Measurements from ENCODE around the gene GRM7. TPM values are rescaled to one million over a fixed set of nuclear protein-coding genes. Genes with fewer than 3 reads are reported as not detected.

The GRM7 gene
- total RNA-seq, 1 experiment from 2014 or later: 0.28 TPM

DNA sequence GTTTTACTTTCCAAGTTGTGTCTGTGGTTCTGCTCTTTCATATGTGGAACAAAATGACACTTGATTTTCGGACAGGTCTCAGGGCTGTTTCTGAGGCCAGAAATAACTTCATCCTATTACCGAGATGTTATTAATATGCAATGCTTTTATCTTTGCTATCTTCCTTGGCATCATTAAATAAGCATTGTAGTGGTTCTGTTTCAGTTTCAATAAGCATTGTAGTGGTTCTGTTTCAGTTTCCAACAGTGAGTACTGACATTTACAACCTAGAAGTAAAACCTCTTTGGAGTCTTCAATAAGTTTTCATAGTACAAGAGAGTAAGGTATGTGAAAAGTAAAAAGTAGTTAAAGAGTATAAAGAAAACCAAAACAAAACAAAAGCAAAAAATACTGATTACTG is 746.2 kb downstream of the GRM7 start:
- Histone ChIP-seq H4K8ac (replicated peaks; ENCODE audit: insufficient read length, low read depth, low read length) (no peak overlapping the region), H3K14ac (ENCODE audit: insufficient read depth, low read length) (no peak overlapping the region), H3T11ph (ENCODE audit: low read length) (no peak overlapping the region), H3K56ac (ENCODE audit: insufficient read length, low read depth, low read length) (no peak overlapping the region), H2BK12ac (ENCODE audit: insufficient read length, low read depth, low read length) (no peak overlapping the region), H3K4me2 (ENCODE audit: insufficient read depth, insufficient read length, low read length) (no peak overlapping the region), H3K79me1 (ENCODE audit: insufficient read depth, low read depth, low read length, poor library complexity, severe bottlenecking) (no peaks in the 10 kb centered on the region), H3K23me2 (ENCODE audit: insufficient read length, low read depth, low read length, poor library complexity, severe bottlenecking) (no peaks in the 10 kb centered on the region), H4K91ac (ENCODE audit: insufficient read length, low read depth, low read length) (no peak overlapping the region), H3K4me1 (ENCODE audit: insufficient read depth, low read length) (no peaks in the 10 kb centered on the region; the same call in 1 of the 2 replicates), H2BK5ac (ENCODE audit: insufficient read length, low read length) (no peak overlapping the region), H2AFZ (ENCODE audit: low read length) (no peak overlapping the region), H3K18ac (ENCODE audit: insufficient read length, low read depth, low read length) (no peak overlapping the region), H4K5ac (ENCODE audit: insufficient read length, low read depth, low read length) (no peak overlapping the region), H3K23ac (ENCODE audit: insufficient read length, low read depth, low read length) (no peak overlapping the region), H3K4ac (ENCODE audit: low read depth, low read length) (no peak overlapping the region), H2BK120ac (ENCODE audit: low read depth, low read length, poor library complexity, severe bottlenecking) (no peak overlapping the region), H2BK15ac (ENCODE audit: low read depth, low read length) (no peak overlapping the region), H3K27me3 (ENCODE audit: insufficient read depth, low read length) (no peaks in the 10 kb centered on the region), H2AK5ac (ENCODE audit: insufficient read length, low read length) (no peak overlapping the region), H3K9ac (ENCODE audit: extremely low read depth, insufficient read length, low read length) (no peak overlapping the region), H2BK20ac (ENCODE audit: low read depth, low read length, poor library complexity, severe bottlenecking) (no peak overlapping the region), H3K79me2 (ENCODE audit: insufficient read depth, low read length) (no peaks in the 10 kb centered on the region), H3K9me3 (ENCODE audit: control insufficient read depth, low read depth, low read length) (no peaks in the 10 kb centered on the region), H4K20me1 (ENCODE audit: control insufficient read depth, insufficient read depth, insufficient read length) (no peaks in the 10 kb centered on the region), H3K27ac (ENCODE audit: insufficient read length, low read depth, low read length) (no peak overlapping the region)
- H3K27ac Mint-ChIP-seq: no peak overlapping the region
- TF ChIP-seq CTCF (conservative IDR thresholded peaks at IDR 0.05): no peak
- H3K9me3 Mint-ChIP-seq: no peaks in the 10 kb centered on the region
- H3K27me3 Mint-ChIP-seq (ENCODE audit: low read depth): no peaks in the 10 kb centered on the region; the same call in 1 of the 2 replicates
- DNase-seq: no peak
- no CpG with 5 or more reads among the region's 2 CpGs for WGBS (ENCODE audit: extremely low coverage, insufficient read length, low lambda C conversion rate)
- H3K4me3 Mint-ChIP-seq: no peak overlapping the region
- no peaks in the 10 kb centered on the region; a peak in 1 of 7 replicates for H3K36me3 Mint-ChIP-seq (ENCODE audit: insufficient read depth in 1 of 3, low read depth in 3 of 3)
- peaks cover 4% of the 10 kb centered on the region in 2 experiments for H3K4me1 Mint-ChIP-seq
